Nephron (organoid): ENCODE data around the gene CCDC88C.

Experiments
- H3K27ac Mint-ChIP-seq, 3 experiments: 2 replicates each; pipeline ENCODE4 v1.8.0; 2020; ENCODE audit warnings: mixed read lengths in 3 of 3, mild to moderate bottlenecking in 2 of 3, moderate library complexity in 1 of 3
- H3K27me3 Mint-ChIP-seq: 2 replicates; pipeline ENCODE4 v1.8.0; 2021; ENCODE audit warnings: low read depth, mild to moderate bottlenecking, moderate library complexity, mixed read lengths
- H3K36me3 Mint-ChIP-seq: 2 replicates; pipeline ENCODE4 v1.8.0; 2020; ENCODE audit warnings: low read depth, mixed read lengths
- H3K4me1 Mint-ChIP-seq: 2 replicates; pipeline ENCODE4 v1.8.0; 2020; ENCODE audit warnings: mixed read lengths
- H3K4me3 Mint-ChIP-seq, 3 experiments: 2 replicates each; pipeline ENCODE4 v1.8.0; 2020; ENCODE audit warnings: mild to moderate bottlenecking in 3 of 3, mixed read lengths in 3 of 3, moderate library complexity in 2 of 3
- H3K9me3 Mint-ChIP-seq: 2 replicates; pipeline ENCODE4 v1.8.0; 2020; ENCODE audit warnings: mixed read lengths
- TF ChIP-seq, protein P1 (sequence below), 3 experiments: fragments of 200-600 bp; sonication (generic); IDR thresholded peaks; one replicate each; pipeline ENCODE4 v1.5.0; 2021; ENCODE audit warnings: antibody characterized with exemption in 3 of 3; ENCODE audit not compliant: unreplicated experiment in 3 of 3

The CCDC88C gene

DNA sequence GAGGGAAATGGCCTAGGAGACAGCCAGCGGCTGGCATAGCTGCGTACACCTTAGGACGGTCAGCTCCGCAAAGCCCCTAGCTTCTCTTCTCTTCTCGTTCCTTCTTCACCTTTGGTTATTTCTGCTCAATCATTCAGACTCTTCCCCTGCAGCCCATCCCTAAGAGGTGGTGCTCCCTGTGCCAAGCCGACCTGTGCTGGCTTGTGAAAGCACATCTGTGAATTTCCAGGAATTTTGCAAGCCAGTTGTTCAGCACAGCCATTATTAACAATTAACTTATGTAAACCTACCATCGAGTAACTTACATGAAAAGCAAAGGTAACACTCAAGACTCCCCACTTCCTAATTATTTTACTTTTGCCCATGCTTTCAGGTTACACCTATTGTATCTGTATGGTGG, 152.2 kb downstream of the CCDC88C start:
- H3K4me1 Mint-ChIP-seq, result peaks cover 30% of the 10 kb centered on the region
- H3K27me3 Mint-ChIP-seq, result peaks cover 51% of the 10 kb centered on the region
- peak overlapping the region in 1 of 3 experiments; percentile 46 for H3K27ac Mint-ChIP-seq
- H3K9me3 Mint-ChIP-seq, result no peaks in the 10 kb centered on the region
- peak overlapping the region; percentile 67 to 79 (median 70) for H3K4me3 Mint-ChIP-seq
- peaks cover 5% of the 10 kb centered on the region for H3K36me3 Mint-ChIP-seq
- TF ChIP-seq, protein P1, sequence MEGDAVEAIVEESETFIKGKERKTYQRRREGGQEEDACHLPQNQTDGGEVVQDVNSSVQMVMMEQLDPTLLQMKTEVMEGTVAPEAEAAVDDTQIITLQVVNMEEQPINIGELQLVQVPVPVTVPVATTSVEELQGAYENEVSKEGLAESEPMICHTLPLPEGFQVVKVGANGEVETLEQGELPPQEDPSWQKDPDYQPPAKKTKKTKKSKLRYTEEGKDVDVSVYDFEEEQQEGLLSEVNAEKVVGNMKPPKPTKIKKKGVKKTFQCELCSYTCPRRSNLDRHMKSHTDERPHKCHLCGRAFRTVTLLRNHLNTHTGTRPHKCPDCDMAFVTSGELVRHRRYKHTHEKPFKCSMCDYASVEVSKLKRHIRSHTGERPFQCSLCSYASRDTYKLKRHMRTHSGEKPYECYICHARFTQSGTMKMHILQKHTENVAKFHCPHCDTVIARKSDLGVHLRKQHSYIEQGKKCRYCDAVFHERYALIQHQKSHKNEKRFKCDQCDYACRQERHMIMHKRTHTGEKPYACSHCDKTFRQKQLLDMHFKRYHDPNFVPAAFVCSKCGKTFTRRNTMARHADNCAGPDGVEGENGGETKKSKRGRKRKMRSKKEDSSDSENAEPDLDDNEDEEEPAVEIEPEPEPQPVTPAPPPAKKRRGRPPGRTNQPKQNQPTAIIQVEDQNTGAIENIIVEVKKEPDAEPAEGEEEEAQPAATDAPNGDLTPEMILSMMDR (IDR thresholded peaks at IDR 0.05; ENCODE audit: unreplicated experiment in 3 of 3), result no peak

DNA sequence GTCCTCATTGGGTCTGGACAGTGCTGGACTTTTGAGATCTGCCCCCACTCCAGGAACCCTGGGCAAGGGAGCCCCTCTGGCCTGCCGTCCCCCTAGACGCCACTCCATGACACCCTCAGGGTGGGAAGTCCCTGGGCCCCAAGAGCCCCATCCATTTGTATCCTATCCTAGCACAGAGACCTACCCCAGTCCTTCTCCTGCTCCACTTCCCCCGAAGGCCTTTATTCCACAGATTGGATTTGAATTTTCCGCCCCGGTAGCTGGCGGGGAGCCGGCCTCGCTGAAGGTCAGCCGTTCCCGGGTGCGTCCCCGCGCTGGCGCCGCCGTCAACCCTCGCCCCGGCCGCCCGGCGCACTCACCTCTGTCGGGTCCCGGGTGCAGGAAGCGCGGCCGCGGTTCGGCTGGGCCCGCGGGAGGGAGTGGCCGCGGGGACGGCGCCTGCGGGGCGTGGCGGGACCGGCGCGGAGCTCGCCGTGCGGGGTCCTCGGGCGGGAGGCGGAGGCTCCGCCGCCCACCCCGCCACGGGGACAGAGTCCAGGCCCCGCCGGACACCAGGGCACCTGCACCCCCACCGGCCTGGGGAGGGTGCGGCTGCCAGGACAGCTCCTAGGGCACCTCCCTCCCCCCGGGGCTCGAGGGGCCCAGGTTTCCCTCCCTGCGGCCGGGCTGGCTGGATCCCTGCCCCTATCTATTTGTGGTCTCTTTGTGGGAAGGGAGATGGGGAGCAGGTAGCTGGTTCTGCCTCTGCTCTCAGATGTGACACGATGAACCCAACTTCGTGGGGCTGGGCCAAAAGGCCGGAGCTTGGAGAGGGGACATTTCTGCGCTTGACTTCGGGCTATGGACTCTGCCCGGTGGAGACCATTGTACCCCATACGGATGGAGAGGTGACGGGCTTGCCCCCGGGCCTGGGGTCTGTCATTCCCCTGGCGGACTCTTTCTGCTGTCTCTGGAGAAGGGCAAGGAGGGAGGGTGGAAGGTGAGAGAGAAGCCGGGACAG, 153.2 kb downstream of the CCDC88C start:
- H3K36me3 Mint-ChIP-seq, result peaks cover under 1% of the 10 kb centered on the region
- peak overlapping the region; percentile 67 to 74 (median 73) for H3K4me3 Mint-ChIP-seq
- no peaks in the 10 kb centered on the region for H3K9me3 Mint-ChIP-seq
- H3K27me3 Mint-ChIP-seq, result peaks cover 51% of the 10 kb centered on the region
- no peak overlapping the region for H3K27ac Mint-ChIP-seq
- TF ChIP-seq, protein P1 (IDR thresholded peaks at IDR 0.05; ENCODE audit: unreplicated experiment in 3 of 3), result no peak
- H3K4me1 Mint-ChIP-seq, result peaks cover 24% of the 10 kb centered on the region

DNA sequence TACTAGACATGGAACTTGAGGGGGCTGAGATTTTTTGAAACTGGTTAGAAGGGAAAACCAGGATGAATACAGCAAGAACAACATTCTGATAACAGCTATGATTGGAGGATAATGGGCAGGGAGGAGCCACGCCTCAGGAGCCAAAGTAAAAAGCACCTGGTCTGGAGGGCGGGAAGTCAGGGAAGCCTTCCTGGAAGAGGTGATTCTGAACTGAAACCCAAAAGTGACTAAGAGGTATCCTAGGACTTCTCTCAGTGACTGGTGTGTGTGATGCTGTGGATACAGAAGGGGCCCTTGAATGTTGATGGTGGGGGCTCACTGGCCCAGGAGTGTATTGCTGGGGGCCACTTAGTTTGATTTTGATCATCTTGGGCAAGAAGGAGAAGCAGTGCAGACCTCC, 154.3 kb downstream of the CCDC88C start:
- peaks cover 56% of the 10 kb centered on the region for H3K27me3 Mint-ChIP-seq
- peaks cover 19% of the 10 kb centered on the region for H3K4me1 Mint-ChIP-seq
- H3K27ac Mint-ChIP-seq, result no peak overlapping the region
- peak overlapping the region; percentile 34 to 74 (median 67) for H3K4me3 Mint-ChIP-seq
- TF ChIP-seq, protein P1 (IDR thresholded peaks at IDR 0.05; ENCODE audit: unreplicated experiment in 3 of 3), result no peak
- H3K9me3 Mint-ChIP-seq, result no peaks in the 10 kb centered on the region
- H3K36me3 Mint-ChIP-seq, result no peaks in the 10 kb centered on the region

DNA sequence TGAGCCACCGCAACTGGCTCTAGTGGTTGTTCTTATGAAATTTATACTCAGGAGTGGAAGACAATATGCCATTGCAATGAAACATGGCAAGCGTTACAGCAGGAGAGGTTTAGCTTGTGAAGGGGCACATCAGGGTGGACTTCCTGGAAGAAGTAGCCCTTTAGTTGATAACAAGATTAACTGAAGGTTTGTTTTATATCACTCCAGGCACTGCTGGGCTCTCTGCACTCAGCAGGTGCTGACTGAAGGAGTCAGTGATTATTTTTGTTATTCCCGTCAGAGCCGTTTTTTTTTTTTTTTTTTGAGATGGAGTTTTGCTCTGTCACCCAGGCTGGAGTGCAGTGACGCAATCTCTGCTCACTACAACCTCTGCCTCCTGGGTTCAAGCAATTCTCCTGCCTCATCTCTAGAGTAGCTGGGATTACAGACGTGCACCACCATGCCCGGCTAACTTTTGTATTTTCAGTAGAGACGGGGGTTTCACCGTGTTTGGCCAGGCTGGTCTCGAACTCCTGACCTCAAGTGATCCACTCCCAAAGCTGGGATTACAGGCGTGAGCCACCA, 155.6 kb downstream of the CCDC88C start:
- no peak overlapping the region for H3K4me3 Mint-ChIP-seq
- peaks cover 29% of the 10 kb centered on the region for H3K4me1 Mint-ChIP-seq
- peaks cover 59% of the 10 kb centered on the region for H3K27me3 Mint-ChIP-seq
- H3K9me3 Mint-ChIP-seq, result no peaks in the 10 kb centered on the region
- H3K27ac Mint-ChIP-seq, result no peak overlapping the region
- no peaks in the 10 kb centered on the region for H3K36me3 Mint-ChIP-seq
- TF ChIP-seq, protein P1 (IDR thresholded peaks at IDR 0.05; ENCODE audit: unreplicated experiment in 3 of 3), result no peak

DNA sequence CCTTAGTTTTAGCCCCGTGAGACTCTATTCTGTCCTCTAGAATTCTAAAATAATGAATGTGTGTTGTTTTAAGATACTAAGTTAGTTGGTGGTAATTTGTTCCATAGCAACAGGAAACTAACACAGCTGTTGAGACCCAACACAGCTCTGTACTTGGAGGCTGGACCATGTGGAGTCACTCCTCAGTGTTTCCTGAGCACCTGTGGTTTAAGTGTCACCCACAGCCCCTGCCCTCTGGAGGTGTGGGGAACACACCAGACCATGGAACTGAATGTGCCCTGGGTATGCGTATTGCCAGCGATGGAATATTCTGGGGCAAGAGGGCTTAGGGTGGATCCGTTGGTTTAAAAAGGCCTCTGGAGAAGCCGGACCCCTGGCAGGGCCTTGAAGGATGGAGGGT, 156.5 kb downstream of the CCDC88C start:
- no peak overlapping the region for H3K4me3 Mint-ChIP-seq
- H3K27ac Mint-ChIP-seq, result no peak overlapping the region
- H3K36me3 Mint-ChIP-seq, result no peaks in the 10 kb centered on the region
- TF ChIP-seq, protein P1 (IDR thresholded peaks at IDR 0.05; ENCODE audit: unreplicated experiment in 3 of 3), result no peak
- H3K4me1 Mint-ChIP-seq, result peaks cover 37% of the 10 kb centered on the region
- H3K27me3 Mint-ChIP-seq, result peaks cover 65% of the 10 kb centered on the region
- no peaks in the 10 kb centered on the region for H3K9me3 Mint-ChIP-seq
